ENCODE data around the gene GBF1. TPM values are rescaled to one million over a fixed set of nuclear protein-coding genes. Genes with fewer than 3 reads are reported as not detected.

GBF1 gene
- polyA plus RNA-seq, 1 donor from 2014 or later = 14.9 TPM

GRCh38 chr10:102421507-102421756 lies 176.1 kb downstream of the GBF1 start:
- peaks cover 6% of the 10 kb centered on the region for H3F3A ChIP-seq (ENCODE audit: insufficient read depth, low read length, poor library complexity, severe bottlenecking)
- no peaks in the 10 kb centered on the region for H3K9me2 ChIP-seq (ENCODE audit: insufficient read depth, low read length)
- H3K27me3 ChIP-seq (ENCODE audit: insufficient read depth, low read depth, low read length) = no peaks in the 10 kb centered on the region
- H3K9me3 ChIP-seq (ENCODE audit: low read length) = no peaks in the 10 kb centered on the region
- H3K27ac ChIP-seq (ENCODE audit: low read length) = peak overlapping the region; percentile 93
- no peak for TF ChIP-seq EP300 (conservative IDR thresholded peaks at IDR 0.05; ENCODE audit: poor library complexity, severe bottlenecking)
- TF ChIP-seq REST (IDR thresholded peaks at IDR 0.05; ENCODE audit: borderline replicate concordance) = no peak
- no peak for TF ChIP-seq TAF1 (IDR thresholded peaks at IDR 0.05; ENCODE audit: low read depth)
- TF ChIP-seq MXI1 (conservative IDR thresholded peaks at IDR 0.05; ENCODE audit: poor library complexity, severe bottlenecking) = no peak
- TF ChIP-seq SMC3 (conservative IDR thresholded peaks at IDR 0.05; ENCODE audit: poor library complexity) = no peak
- TF ChIP-seq POLR2AphosphoS5 (IDR thresholded peaks at IDR 0.05) = no peak
- TF ChIP-seq RAD21 (conservative IDR thresholded peaks at IDR 0.05) = no peak
- no peak for TF ChIP-seq EZH2 (IDR thresholded peaks at IDR 0.05; ENCODE audit: borderline replicate concordance, insufficient read depth, low read length, poor library complexity, severe bottlenecking)
- H3K4me2 ChIP-seq (ENCODE audit: low read length) = peak overlapping the region; percentile 53
- peak overlapping the region; percentile 84 for H3K9ac ChIP-seq (ENCODE audit: low read length)
- peak overlapping the region; percentile 97 for H3K4me3 ChIP-seq (ENCODE audit: low read length)
- no peaks in the 10 kb centered on the region for H3K36me3 ChIP-seq (ENCODE audit: insufficient read depth, low read length)
- no peaks in the 10 kb centered on the region for H3K79me2 ChIP-seq (replicated peaks; ENCODE audit: insufficient read depth, low read length)
- peak overlapping the region; percentile 69 for H2AFZ ChIP-seq (ENCODE audit: low read depth, low read length)
- no peaks in the 10 kb centered on the region for H4K20me1 ChIP-seq (ENCODE audit: insufficient read depth)

GRCh38 chr10:102421757-102422512 lies 176.6 kb downstream of the GBF1 start:
- Histone ChIP-seq H3K9me3 (ENCODE audit: low read length) (no peaks in the 10 kb centered on the region), H3K36me3 (ENCODE audit: insufficient read depth, low read length) (no peaks in the 10 kb centered on the region), H3K9me2 (ENCODE audit: insufficient read depth, low read length) (no peaks in the 10 kb centered on the region), H4K20me1 (ENCODE audit: insufficient read depth) (no peaks in the 10 kb centered on the region), H3K79me2 (replicated peaks; ENCODE audit: insufficient read depth, low read length) (no peaks in the 10 kb centered on the region), H3K4me2 (ENCODE audit: low read length) (peak overlapping the region; percentile 53), H3K27me3 (ENCODE audit: insufficient read depth, low read depth, low read length) (no peaks in the 10 kb centered on the region), H3F3A (ENCODE audit: insufficient read depth, low read length, poor library complexity, severe bottlenecking) (peaks cover 6% of the 10 kb centered on the region), H3K4me3 (ENCODE audit: low read length) (peak overlapping the region; percentile 97), H3K27ac (ENCODE audit: low read length) (peak overlapping the region; percentile 93), H2AFZ (ENCODE audit: low read depth, low read length) (no peak overlapping the region), H3K9ac (ENCODE audit: low read length) (peak overlapping the region; percentile 84)
- no peak for TF ChIP-seq TAF1 (IDR thresholded peaks at IDR 0.05; ENCODE audit: low read depth)
- TF ChIP-seq RAD21 (conservative IDR thresholded peaks at IDR 0.05) = no peak
- TF ChIP-seq EZH2 (IDR thresholded peaks at IDR 0.05; ENCODE audit: borderline replicate concordance, insufficient read depth, low read length, poor library complexity, severe bottlenecking) = no peak
- TF ChIP-seq CTCF (IDR thresholded peaks at IDR 0.05; ENCODE audit: poor library complexity, severe bottlenecking) = no peak
- no peak for TF ChIP-seq SMC3 (conservative IDR thresholded peaks at IDR 0.05; ENCODE audit: poor library complexity)
- no peak for TF ChIP-seq MXI1 (conservative IDR thresholded peaks at IDR 0.05; ENCODE audit: poor library complexity, severe bottlenecking)
- TF ChIP-seq EP300 (conservative IDR thresholded peaks at IDR 0.05; ENCODE audit: poor library complexity, severe bottlenecking) = no peak
- TF ChIP-seq REST (IDR thresholded peaks at IDR 0.05; ENCODE audit: borderline replicate concordance) = no peak

All from neural cell (in vitro differentiated cells).